ENCODE measurements around the gene AGAP2. TPM values are rescaled to one million over a fixed set of nuclear protein-coding genes. Genes with fewer than 3 reads are reported as not detected.

AGAP2 gene
- total RNA-seq, 1 experiment from 2014 or later, result 2.0 TPM

- TF ChIP-seq FOXK1 (CRISPR knock-in tag; IDR thresholded peaks at IDR 0.05), result peak; percentile 80; the same call in 1 of the 2 replicates
- TF ChIP-seq NFYB (CRISPR knock-in tag; conservative IDR thresholded peaks at IDR 0.05; ENCODE audit: low read depth), result peak; percentile 95
- TF ChIP-seq ZNF281 (CRISPR knock-in tag; IDR thresholded peaks at IDR 0.05), result no peak
- TF ChIP-seq USF2 (CRISPR knock-in tag; IDR thresholded peaks at IDR 0.05), result peak; percentile 51; the same call in 1 of the 2 replicates
- peak; percentile 16; the same call in 1 of the 2 replicates for TF ChIP-seq USF1 (CRISPR knock-in tag; IDR thresholded peaks at IDR 0.05)
- no peak for TF ChIP-seq E2F5 (CRISPR knock-in tag; IDR thresholded peaks at IDR 0.05)
- no peak for TF ChIP-seq RORB (CRISPR knock-in tag; IDR thresholded peaks at IDR 0.05)
- no peak for TF ChIP-seq ATF2 (CRISPR knock-in tag; IDR thresholded peaks at IDR 0.05; ENCODE audit: borderline replicate concordance, low read depth)
- peak; percentile 99 for TF ChIP-seq SP1 (CRISPR knock-in tag; conservative IDR thresholded peaks at IDR 0.05)
- 0 out of 2 replicates have a peak, but pooled peaks have one; percentile 19 for TF ChIP-seq TEAD1 (CRISPR knock-in tag; IDR thresholded peaks at IDR 0.05)
- TF ChIP-seq ZNF396 (CRISPR knock-in tag; IDR thresholded peaks at IDR 0.05; ENCODE audit: borderline replicate concordance), result no peak
- no peak for TF ChIP-seq PREB (CRISPR knock-in tag; IDR thresholded peaks at IDR 0.05; ENCODE audit: borderline replicate concordance)
- TF ChIP-seq ATF6 (CRISPR knock-in tag; IDR thresholded peaks at IDR 0.05), result no peak
Observed at GRCh38 chr12:57693659-57694458, 44.7 kb downstream of the AGAP2 start, which contains the start of gene OS9 (continued).

- no peaks in the 10 kb centered on the region for H3K4me1 Mint-ChIP-seq
- H3K36me3 Mint-ChIP-seq, result peaks cover 2% of the 10 kb centered on the region
- ChIA-PET CTCF (interaction anchor here (0.7 to 2.9 kb wide), 14 partner anchors 15 to 110 kb away, joined by 3 to 25 read pairs (median 6); partner anchors contain the start of genes ARHGEF25, B4GALNT1 and TSPAN31), POLR2A (no interaction called here)
- ATAC-seq (no peak), DNase-seq (ENCODE audit: low spot score) (no peak)
- peaks cover 30% of the 10 kb centered on the region for H3K27me3 Mint-ChIP-seq (ENCODE audit: low read depth)
- H3K4me3 Mint-ChIP-seq, result no peak overlapping the region
- no peak overlapping the region for H3K27ac Mint-ChIP-seq
- peaks cover 16% of the 10 kb centered on the region for H3K9me3 Mint-ChIP-seq
- TF ChIP-seq USF2 (CRISPR knock-in tag; IDR thresholded peaks at IDR 0.05) (no peak), ZNF396 (CRISPR knock-in tag; IDR thresholded peaks at IDR 0.05; ENCODE audit: borderline replicate concordance) (no peak), ZNF416 (CRISPR knock-in tag; IDR thresholded peaks at IDR 0.05) (no peak), ARID4B (CRISPR knock-in tag; IDR thresholded peaks at IDR 0.05; ENCODE audit: borderline replicate concordance) (no peak), MLX (CRISPR knock-in tag; IDR thresholded peaks at IDR 0.05) (no peak)
Observed at GRCh38 chr12:57693317-57693658, 45.3 kb downstream of the AGAP2 start.
